HS-5 (cell line): ENCODE data around the gene PGM5.

Source experiments
- DNase-seq: peaks from one replicate; pipeline ENCODE4 v3.0.0-alpha.2; 2012; ENCODE audit warnings: low read depth

The PGM5 gene

GRCh38 chr9:68437785-68438184 is 81.4 kb downstream of the PGM5 start:
- no peak for DNase-seq

GRCh38 chr9:68443624-68444023 is 87.2 kb downstream of the PGM5 start:
- no peak for DNase-seq

- no peak for DNase-seq
Observed at GRCh38 chr9:68446836-68447235, 90.4 kb downstream of the PGM5 start.

- no peak for DNase-seq
Observed at GRCh38 chr9:68447611-68448010, 91.2 kb downstream of the PGM5 start.

GRCh38 chr9:68454579-68455334 is 98.3 kb downstream of the PGM5 start:
- no peak for DNase-seq

- no peak for DNase-seq
Observed at GRCh38 chr9:68455451-68455850, 99.0 kb downstream of the PGM5 start.

- DNase-seq = no peak
Observed at GRCh38 chr9:68457803-68458202, 101.4 kb downstream of the PGM5 start.

GRCh38 chr9:68458918-68459317 is 102.5 kb downstream of the PGM5 start:
- no peak for DNase-seq

- no peak for DNase-seq
Observed at GRCh38 chr9:68462105-68462775, 105.8 kb downstream of the PGM5 start.

- DNase-seq = no peak
Observed at GRCh38 chr9:68470067-68470466, 113.7 kb downstream of the PGM5 start.

- no peak for DNase-seq
Observed at GRCh38 chr9:68470634-68471033, 114.2 kb downstream of the PGM5 start.

GRCh38 chr9:68472119-68472518 is 115.7 kb downstream of the PGM5 start:
- no peak for DNase-seq

- DNase-seq = no peak
Observed at GRCh38 chr9:68473790-68474189, 117.4 kb downstream of the PGM5 start.

- DNase-seq = no peak
Observed at GRCh38 chr9:68476422-68476821, 120.0 kb downstream of the PGM5 start.

- DNase-seq = no peak
Observed at GRCh38 chr9:68476847-68477246, 120.4 kb downstream of the PGM5 start.

GRCh38 chr9:68480807-68481206 is 124.4 kb downstream of the PGM5 start:
- no peak for DNase-seq

- no peak for DNase-seq
Observed at GRCh38 chr9:68482548-68482947, 126.1 kb downstream of the PGM5 start.

- no peak for DNase-seq
Observed at GRCh38 chr9:68488126-68488525, 131.7 kb downstream of the PGM5 start.

GRCh38 chr9:68489646-68490045 is 133.2 kb downstream of the PGM5 start:
- no peak for DNase-seq

GRCh38 chr9:68492806-68493205 is 136.4 kb downstream of the PGM5 start:
- no peak for DNase-seq

GRCh38 chr9:68493541-68493940 is 137.1 kb downstream of the PGM5 start:
- no peak for DNase-seq

- no peak for DNase-seq
Observed at GRCh38 chr9:68493958-68494577, 137.7 kb downstream of the PGM5 start.

- no peak for DNase-seq
Observed at GRCh38 chr9:68495247-68495646, 138.8 kb downstream of the PGM5 start.
